A549 (cell line): ENCODE measurements around the gene GNG14. TPM values are rescaled to one million over a fixed set of nuclear protein-coding genes. Genes with fewer than 3 reads are reported as not detected.
"Not testable (repeated sequence)": the region's sequence is repeated elsewhere in the genome, so short reads cannot be mapped to it uniquely, and the experiment has no call there.

Experiments
- ATAC-seq, 2 experiments: fragments of 200-7000 bp in 1 of 2; fragments of >200 bp in 1 of 2; cut with Nextera tagmentation in 1 of 2; cut with Tn5 transposase in 1 of 2; 3 replicates each; pipeline versions ENCODE4 v1.8.0 to v1.9.1; 2018 to 2020; ENCODE audit warnings: mild to moderate bottlenecking in 1 of 2, moderate library complexity in 1 of 2
- CTCF ChIA-PET: fragments of 300-600 bp; sonication (Branson Sonifier 250); formaldehyde crosslinking; extraction: SDS; loops from one replicate; lab custom pipeline; 2021; ENCODE audit warnings: antibody characterized with exemption, inconsistent platforms; lab: Yijun Ruan, JAX
- POLR2A ChIA-PET: fragments of 350-600 bp; formaldehyde crosslinking; extraction: SDS; loops from one replicate; lab custom pipeline; 2021; ENCODE audit warnings: antibody characterized with exemption, inconsistent platforms; lab: Yijun Ruan, JAX
- DNase-seq, 2 experiments: peaks; one replicate each; pipeline versions ENCODE4 v3.0.0 to v3.0.0-alpha.2; 2011 to 2016; ENCODE audit warnings: low read depth in 1 of 2, low spot score in 1 of 2
- FAIRE-seq: peaks from 2 replicates; lab custom pipeline; 2011; peaks lifted over from hg19 to GRCh38; lab: Jason Lieb, UNC
- H3K27ac ChIP-seq, 2 experiments: fragments of >200 bp; sonication (Bioruptor Twin); formaldehyde crosslinking; 3 replicates each; pipeline ENCODE4 v1.5.1; 2016 to 2017
- H3K4me1 ChIP-seq: fragments of >200 bp; sonication (Bioruptor Twin); formaldehyde crosslinking; 3 replicates; pipeline ENCODE4 v1.6.1; 2016
- H3K4me2 ChIP-seq: fragments of >200 bp; sonication (Bioruptor Twin); formaldehyde crosslinking; 3 replicates; pipeline ENCODE4 v1.6.1; 2016
- H3K4me3 ChIP-seq: fragments of >200 bp; sonication (Bioruptor Twin); formaldehyde crosslinking; 3 replicates; pipeline ENCODE4 v1.5.1; 2016
- H3K9me3 ChIP-seq: fragments of >200 bp; sonication (Bioruptor Twin); formaldehyde crosslinking; 3 replicates; pipeline ENCODE4 v1.6.1; 2016
- CHD2 ChIP-seq: fragments of 150-350 bp; IDR thresholded peaks from 2 replicates; pipeline ENCODE4 v1.6.1; 2014; ENCODE audit warnings: low read length; ENCODE audit not compliant: partially characterized antibody
- EP300 ChIP-seq, 2 experiments: fragments of >200 bp; sonication (Bioruptor Twin); formaldehyde crosslinking; IDR thresholded peaks; 2 replicates in 1 of 2; 3 replicates in 1 of 2; pipeline ENCODE4 v1.6.1; 2016 to 2017
- ESRRA ChIP-seq: fragments of 150-350 bp; IDR thresholded peaks from 2 replicates; pipeline ENCODE4 v1.6.1; 2014; ENCODE audit warnings: mild to moderate bottlenecking, low read length, borderline replicate concordance
- FOSB ChIP-seq: fragments of 250-450 bp; sonication (Bioruptor Pico); IDR thresholded peaks from 2 replicates; pipeline ENCODE4 v1.5.0; 2020; ENCODE audit warnings: mild to moderate bottlenecking, moderate library complexity
- FOSL2 ChIP-seq, 2 experiments: fragments of 450-650 bp in 1 of 2; fragments of >200 bp in 1 of 2; sonication (Bioruptor Twin) in 1 of 2; formaldehyde crosslinking; IDR thresholded peaks; 2 replicates each; pipeline versions ENCODE4 v1.5.0 to v1.6.1; 2016 to 2020; ENCODE audit warnings: mild to moderate bottlenecking in 1 of 2, moderate library complexity in 1 of 2
- FOXS1 ChIP-seq: fragments of 250-450 bp; sonication (Bioruptor Pico); IDR thresholded peaks from 2 replicates; pipeline ENCODE4 v1.5.0; 2020; ENCODE audit warnings: mild to moderate bottlenecking, moderate library complexity
- HOXA7 ChIP-seq: fragments of 250-450 bp; sonication (Bioruptor Pico); IDR thresholded peaks from 2 replicates; pipeline ENCODE4 v1.5.0; 2020; ENCODE audit warnings: mild to moderate bottlenecking, moderate library complexity
- HOXB13 ChIP-seq: fragments of 250-450 bp; sonication (Bioruptor Pico); IDR thresholded peaks from 2 replicates; pipeline ENCODE4 v1.5.0; 2020; ENCODE audit warnings: low read depth, mild to moderate bottlenecking, moderate library complexity
- JUN ChIP-seq, 2 experiments: fragments of >200 bp; sonication (Bioruptor Twin); formaldehyde crosslinking; IDR thresholded peaks; 2 replicates in 1 of 2; 3 replicates in 1 of 2; pipeline ENCODE4 v1.6.1; 2016 to 2017
- MYC ChIP-seq: IDR thresholded peaks from 2 replicates; pipeline ENCODE4 v1.6.1; 2012; ENCODE audit warnings: mild to moderate bottlenecking, inconsistent platforms, low read length, improper control_type of control experiment, borderline replicate concordance
- NR3C1 ChIP-seq: fragments of >200 bp; sonication (Bioruptor Twin); formaldehyde crosslinking; IDR thresholded peaks from 3 replicates; pipeline ENCODE4 v1.6.1; 2017
- PHF8 ChIP-seq: fragments of 200-600 bp; sonication (generic); IDR thresholded peaks from 2 replicates; pipeline ENCODE4 v1.6.1; 2016; ENCODE audit warnings: low read depth, mild to moderate bottlenecking, antibody characterized with exemption, moderate library complexity, borderline replicate concordance
- POLR2A ChIP-seq: IDR thresholded peaks from 2 replicates; pipeline ENCODE4 v1.6.1; 2012; ENCODE audit warnings: mild to moderate bottlenecking, low read length
- RCOR1 ChIP-seq: fragments of 150-350 bp; IDR thresholded peaks from 2 replicates; pipeline ENCODE4 v1.6.1; 2014; ENCODE audit warnings: antibody characterized with exemption, low read length, low read depth
- RNF2 ChIP-seq: fragments of 200-600 bp; sonication (generic); IDR thresholded peaks from 2 replicates; pipeline ENCODE4 v1.6.1; 2016; ENCODE audit warnings: low read depth, mild to moderate bottlenecking, antibody characterized with exemption, moderate library complexity, borderline replicate concordance
- SMC3 ChIP-seq: fragments of >200 bp; sonication (Bioruptor Twin); formaldehyde crosslinking; IDR thresholded peaks from 3 replicates; pipeline ENCODE4 v1.6.1; 2018; ENCODE audit warnings: inconsistent platforms
- SREBF2 ChIP-seq: fragments of 450-650 bp; IDR thresholded peaks from 2 replicates; pipeline ENCODE4 v1.6.1; 2014; ENCODE audit warnings: mild to moderate bottlenecking, moderate library complexity
- TP53 ChIP-seq: fragments of 250-450 bp; sonication (Bioruptor Pico); IDR thresholded peaks from 2 replicates; pipeline ENCODE4 v1.5.0; 2021; ENCODE audit warnings: mild to moderate bottlenecking, moderate library complexity
- WGBS: methylation state at CpG from one replicate; pipeline ENCODE4 v1.1.6; 2017; ENCODE audit errors: missing lambda C conversion rate; 5-methylcytosine and 5-hydroxymethylcytosine counted together
- polyA plus RNA-seq, 4 experiments: library from polyadenylated mRNA; depleted of rRNA in 3 of 4; stranded (reverse); fragments of >200 nt; fragmentation: RNase III in 1 of 4; extraction: RNeasy Plus Mini Kit Qiagen cat#74134 plus additional on column Dnase treatment in 1 of 4; gene quantifications; 2 replicates in 3 of 4; 3 replicates in 1 of 4; pipeline ENCODE4 v1.2.3, GENCODE V29; 2011 to 2017
- TF ChIP-seq, protein P1 (sequence below): IDR thresholded peaks from 2 replicates; pipeline ENCODE4 v1.6.1; 2012; ENCODE audit warnings: low read depth, borderline replicate concordance
- TF ChIP-seq, protein P2 (sequence below): IDR thresholded peaks from 2 replicates; pipeline ENCODE4 v1.6.1; 2012
- TF ChIP-seq, protein P3 (sequence below): fragments of 200-600 bp; sonication (generic); IDR thresholded peaks from 2 replicates; pipeline ENCODE4 v1.6.1; 2016; ENCODE audit warnings: antibody characterized with exemption, mild to moderate bottlenecking, moderate library complexity
- TF ChIP-seq, protein P4 (sequence below): fragments of 250-450 bp; sonication (Bioruptor Pico); IDR thresholded peaks from 2 replicates; pipeline ENCODE4 v1.5.0; 2021; ENCODE audit warnings: mild to moderate bottlenecking, moderate library complexity, borderline replicate concordance
- TF ChIP-seq, protein P5 (sequence below): IDR thresholded peaks from 2 replicates; pipeline ENCODE4 v1.6.1; 2012

The GNG14 gene
- polyA plus RNA-seq, 2 of the 4 experiments (the other 2 are of a cell fraction), result not detected

DNA sequence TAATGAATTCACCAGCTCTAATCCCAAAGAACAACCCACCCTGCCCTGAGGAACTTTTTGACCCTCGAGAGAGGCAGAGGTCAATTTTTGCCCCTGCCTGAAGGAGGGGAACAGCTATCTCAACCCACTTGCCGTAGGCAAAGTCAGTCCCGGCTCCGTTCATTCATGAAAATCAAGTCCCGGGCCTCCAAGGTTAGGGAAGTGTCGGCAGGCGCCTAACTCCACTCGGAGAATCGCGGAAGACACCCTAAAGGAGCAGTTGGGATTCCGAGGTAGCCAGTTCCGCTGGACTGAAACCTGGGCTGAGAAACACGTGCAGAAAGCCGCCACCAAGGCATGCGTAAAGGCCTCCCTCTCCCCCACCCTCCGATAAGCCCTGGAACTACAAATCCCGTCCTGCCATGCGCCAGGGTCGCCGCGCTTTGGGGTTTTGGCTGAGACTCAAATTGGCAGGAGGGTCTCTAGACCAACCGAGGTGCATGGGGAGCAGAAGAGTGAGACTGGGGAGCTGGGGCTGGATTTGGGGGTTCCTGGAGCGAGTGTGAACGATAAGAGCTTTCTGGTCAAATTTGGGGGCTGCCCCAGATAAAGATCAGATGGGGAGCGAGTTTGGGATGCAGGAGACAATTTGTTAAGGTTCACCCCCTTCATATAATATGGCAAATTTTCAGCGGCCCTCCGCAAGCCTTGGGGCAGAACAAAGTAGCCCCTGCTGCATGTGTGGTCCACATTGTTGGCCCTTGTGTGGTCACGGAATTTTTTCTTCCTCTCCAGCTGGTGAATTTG is 36.0 kb downstream of the GNG14 start, which contains the start of gene TNPO2:
Gene TNPO2, minus strand, starts transcription at position 292 of the 786 bp plus-strand sequence. CDS start 2,955 bp downstream, outside the sequence.
- Histone ChIP-seq H3K9me3 (no peaks in the 10 kb centered on the region), H3K4me1 (peaks cover 10% of the 10 kb centered on the region; the same call in 1 of the 3 replicates), H3K4me3 (peak within 1 kb of the TSS; percentile 76), H3K4me2 (peak within 1 kb of the TSS; percentile 92), H3K27ac (peak within 1 kb of the TSS; percentile 91 to 99)
- FAIRE-seq, result no peak
- DNase-seq, result peak; percentile 60 to 74
- CTCF ChIA-PET, result interaction anchor here (0.7 to 3.3 kb wide), 8 partner anchors 10 to 124 kb away, joined by 3 to 11 read pairs (median 5); no protein-coding TSS in a partner anchor
- WGBS, result 21% methylated on average over 11 of the region's 28 CpGs
- POLR2A ChIA-PET, result interaction anchor here (0.6 to 1.5 kb wide), 2 partner anchors 10 to 30 kb away, joined by 4 to 16 read pairs; partner anchors contain the start of gene TRIR
- peak in 1 of 2 experiments; percentile 38; a peak in 1 of 5 replicates for TF ChIP-seq JUN (IDR thresholded peaks at IDR 0.05)
- TF ChIP-seq SMC3, result no peak
- peak; percentile 82; the same call in 1 of the 2 replicates for TF ChIP-seq MYC
- TF ChIP-seq PHF8, result peak; percentile 21; the same call in 1 of the 2 replicates
- TF ChIP-seq FOSB (CRISPR knock-in tag), result no peak
- no peak for TF ChIP-seq RCOR1
- TF ChIP-seq EP300 (IDR thresholded peaks at IDR 0.05), result no peak
- no peak for TF ChIP-seq RNF2
- peak; percentile 39; the same call in 1 of the 2 replicates for TF ChIP-seq POLR2A
- TF ChIP-seq, protein P1, sequence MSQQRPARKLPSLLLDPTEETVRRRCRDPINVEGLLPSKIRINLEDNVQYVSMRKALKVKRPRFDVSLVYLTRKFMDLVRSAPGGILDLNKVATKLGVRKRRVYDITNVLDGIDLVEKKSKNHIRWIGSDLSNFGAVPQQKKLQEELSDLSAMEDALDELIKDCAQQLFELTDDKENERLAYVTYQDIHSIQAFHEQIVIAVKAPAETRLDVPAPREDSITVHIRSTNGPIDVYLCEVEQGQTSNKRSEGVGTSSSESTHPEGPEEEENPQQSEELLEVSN, result peak; percentile 66
- 0 out of 2 replicates have a peak, but pooled peaks have one; percentile 36 for TF ChIP-seq TP53 (CRISPR knock-in tag)
- no peak for TF ChIP-seq CHD2
- TF ChIP-seq, protein P2, sequence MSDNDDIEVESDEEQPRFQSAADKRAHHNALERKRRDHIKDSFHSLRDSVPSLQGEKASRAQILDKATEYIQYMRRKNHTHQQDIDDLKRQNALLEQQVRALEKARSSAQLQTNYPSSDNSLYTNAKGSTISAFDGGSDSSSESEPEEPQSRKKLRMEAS, result peak; percentile 92
- TF ChIP-seq, all 56 proteins: peak for 7
- ATAC-seq, result peak; percentile 79 to 83

DNA sequence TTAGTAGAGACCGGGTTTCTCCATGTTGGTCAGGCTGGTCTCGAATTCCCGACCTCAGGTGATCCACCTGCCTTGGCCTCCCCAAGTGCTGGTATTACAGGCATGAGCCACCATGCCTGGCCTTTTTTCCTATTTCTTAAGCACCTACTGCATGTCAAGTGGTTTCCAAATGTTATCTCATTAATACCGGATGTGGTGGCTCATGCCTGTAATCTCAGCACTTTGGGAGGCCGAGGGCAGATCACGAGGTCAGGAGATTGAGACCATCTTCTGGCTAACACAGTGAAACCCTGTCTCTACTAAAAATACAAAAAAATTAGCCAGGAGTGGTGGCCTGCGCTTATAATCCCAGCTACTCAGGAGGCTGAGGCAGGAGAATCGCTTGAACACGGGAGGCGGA is 37.8 kb downstream of the GNG14 start:
- H3K4me3 ChIP-seq, H3K9me3 ChIP-seq, H3K4me2 ChIP-seq, FAIRE-seq, H3K27ac ChIP-seq, POLR2A ChIA-PET, ATAC-seq, DNase-seq, H3K4me1 ChIP-seq: not testable (repeated sequence)
- CTCF ChIA-PET, result interaction anchor here (0.9 kb wide), 1 partner anchor 32 kb away, joined by 4 read pairs; no protein-coding TSS in a partner anchor
- WGBS, result 95% methylated on average over 10 of the region's 10 CpGs

DNA sequence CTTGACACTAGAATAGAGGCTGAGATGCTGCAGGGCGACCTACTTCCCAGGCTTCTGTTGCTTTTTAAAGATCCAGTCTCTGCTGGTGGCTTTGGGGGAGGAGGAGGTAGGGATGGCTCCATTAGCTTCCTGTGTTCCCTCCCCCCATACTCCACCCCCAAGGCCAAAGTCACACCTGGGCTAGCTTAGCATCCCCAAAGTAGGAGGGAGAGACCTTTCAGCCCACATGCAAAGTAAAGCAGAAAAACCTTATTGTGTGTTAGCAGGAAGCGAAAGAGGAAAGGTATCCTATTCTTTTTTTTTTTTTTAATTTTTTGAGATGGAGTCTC is 39.2 kb downstream of the GNG14 start:
- ChIA-PET CTCF (interaction anchor here (0.6 to 1.6 kb wide), 5 partner anchors 10 to 1892 kb away, joined by 3 to 5 read pairs (median 3); no protein-coding TSS in a partner anchor), POLR2A (no interaction called here)
- H3K27ac ChIP-seq, result no peak overlapping the region

More for the DNA sequence above, 39.2 kb downstream of the GNG14 start:
- no peaks in the 10 kb centered on the region for H3K9me3 ChIP-seq
- FAIRE-seq, result no peak
- peaks cover under 1% of the 10 kb centered on the region; the same call in 1 of the 3 replicates for H3K4me1 ChIP-seq
- ATAC-seq, result no peak
- DNase-seq, result no peak
- no peak for TF ChIP-seq ESRRA
- TF ChIP-seq FOXS1 (CRISPR knock-in tag), result no peak
- TF ChIP-seq, protein P3, sequence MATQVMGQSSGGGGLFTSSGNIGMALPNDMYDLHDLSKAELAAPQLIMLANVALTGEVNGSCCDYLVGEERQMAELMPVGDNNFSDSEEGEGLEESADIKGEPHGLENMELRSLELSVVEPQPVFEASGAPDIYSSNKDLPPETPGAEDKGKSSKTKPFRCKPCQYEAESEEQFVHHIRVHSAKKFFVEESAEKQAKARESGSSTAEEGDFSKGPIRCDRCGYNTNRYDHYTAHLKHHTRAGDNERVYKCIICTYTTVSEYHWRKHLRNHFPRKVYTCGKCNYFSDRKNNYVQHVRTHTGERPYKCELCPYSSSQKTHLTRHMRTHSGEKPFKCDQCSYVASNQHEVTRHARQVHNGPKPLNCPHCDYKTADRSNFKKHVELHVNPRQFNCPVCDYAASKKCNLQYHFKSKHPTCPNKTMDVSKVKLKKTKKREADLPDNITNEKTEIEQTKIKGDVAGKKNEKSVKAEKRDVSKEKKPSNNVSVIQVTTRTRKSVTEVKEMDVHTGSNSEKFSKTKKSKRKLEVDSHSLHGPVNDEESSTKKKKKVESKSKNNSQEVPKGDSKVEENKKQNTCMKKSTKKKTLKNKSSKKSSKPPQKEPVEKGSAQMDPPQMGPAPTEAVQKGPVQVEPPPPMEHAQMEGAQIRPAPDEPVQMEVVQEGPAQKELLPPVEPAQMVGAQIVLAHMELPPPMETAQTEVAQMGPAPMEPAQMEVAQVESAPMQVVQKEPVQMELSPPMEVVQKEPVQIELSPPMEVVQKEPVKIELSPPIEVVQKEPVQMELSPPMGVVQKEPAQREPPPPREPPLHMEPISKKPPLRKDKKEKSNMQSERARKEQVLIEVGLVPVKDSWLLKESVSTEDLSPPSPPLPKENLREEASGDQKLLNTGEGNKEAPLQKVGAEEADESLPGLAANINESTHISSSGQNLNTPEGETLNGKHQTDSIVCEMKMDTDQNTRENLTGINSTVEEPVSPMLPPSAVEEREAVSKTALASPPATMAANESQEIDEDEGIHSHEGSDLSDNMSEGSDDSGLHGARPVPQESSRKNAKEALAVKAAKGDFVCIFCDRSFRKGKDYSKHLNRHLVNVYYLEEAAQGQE, result no peak
- TF ChIP-seq HOXA7 (CRISPR knock-in tag), result no peak
- TF ChIP-seq POLR2A, result no peak
- TF ChIP-seq, protein P4, sequence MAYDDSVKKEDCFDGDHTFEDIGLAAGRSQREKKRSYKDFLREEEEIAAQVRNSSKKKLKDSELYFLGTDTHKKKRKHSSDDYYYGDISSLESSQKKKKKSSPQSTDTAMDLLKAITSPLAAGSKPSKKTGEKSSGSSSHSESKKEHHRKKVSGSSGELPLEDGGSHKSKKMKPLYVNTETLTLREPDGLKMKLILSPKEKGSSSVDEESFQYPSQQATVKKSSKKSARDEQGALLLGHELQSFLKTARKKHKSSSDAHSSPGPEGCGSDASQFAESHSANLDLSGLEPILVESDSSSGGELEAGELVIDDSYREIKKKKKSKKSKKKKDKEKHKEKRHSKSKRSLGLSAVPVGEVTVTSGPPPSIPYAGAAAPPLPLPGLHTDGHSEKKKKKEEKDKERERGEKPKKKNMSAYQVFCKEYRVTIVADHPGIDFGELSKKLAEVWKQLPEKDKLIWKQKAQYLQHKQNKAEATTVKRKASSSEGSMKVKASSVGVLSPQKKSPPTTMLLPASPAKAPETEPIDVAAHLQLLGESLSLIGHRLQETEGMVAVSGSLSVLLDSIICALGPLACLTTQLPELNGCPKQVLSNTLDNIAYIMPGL (CRISPR knock-in tag), result no peak
- TF ChIP-seq RCOR1, result no peak
- TF ChIP-seq, protein P5, sequence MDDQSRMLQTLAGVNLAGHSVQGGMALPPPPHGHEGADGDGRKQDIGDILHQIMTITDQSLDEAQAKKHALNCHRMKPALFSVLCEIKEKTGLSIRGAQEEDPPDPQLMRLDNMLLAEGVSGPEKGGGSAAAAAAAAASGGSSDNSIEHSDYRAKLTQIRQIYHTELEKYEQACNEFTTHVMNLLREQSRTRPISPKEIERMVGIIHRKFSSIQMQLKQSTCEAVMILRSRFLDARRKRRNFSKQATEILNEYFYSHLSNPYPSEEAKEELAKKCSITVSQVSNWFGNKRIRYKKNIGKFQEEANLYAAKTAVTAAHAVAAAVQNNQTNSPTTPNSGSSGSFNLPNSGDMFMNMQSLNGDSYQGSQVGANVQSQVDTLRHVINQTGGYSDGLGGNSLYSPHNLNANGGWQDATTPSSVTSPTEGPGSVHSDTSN, result no peak
- no peak for TF ChIP-seq FOSL2 (IDR thresholded peaks at IDR 0.05)
- TF ChIP-seq FOSL2 (CRISPR knock-in tag; IDR thresholded peaks at IDR 0.05), result no peak
- no peak for TF ChIP-seq FOSB (CRISPR knock-in tag)
- TF ChIP-seq NR3C1, result no peak
- no peak for TF ChIP-seq HOXB13 (CRISPR knock-in tag)
- no peak for TF ChIP-seq SREBF2
- no peak overlapping the region for H3K4me3 ChIP-seq
- WGBS, result 100% methylated on average over 2 of the region's 2 CpGs
- H3K4me2 ChIP-seq, result no peak overlapping the region
